Activated T-helper 9 cell treated with anti-CD3 and anti-CD28 coated beads, Interleukin-2, amount 50 U/mL, for 16 hours (primary cell): ENCODE data around the gene PSPC1.
"Not testable (repeated sequence)": the region's sequence is repeated elsewhere in the genome, so short reads cannot be mapped to it uniquely, and the experiment has no call there.

Experiments
- DNase-seq: peaks from one replicate; pipeline ENCODE4 v3.0.0-alpha.2; 2020; ENCODE audit warnings: low read depth

Gene PSPC1

GRCh38 chr13:19763618-19764017 is 19.1 kb downstream of the PSPC1 start:
- DNase-seq: no peak

GRCh38 chr13:19759669-19760068 is 23.1 kb downstream of the PSPC1 start:
- DNase-seq: no peak

GRCh38 chr13:19742643-19743042 is 40.1 kb downstream of the PSPC1 start:
- no peak for DNase-seq

- no peak for DNase-seq
Observed at GRCh38 chr13:19737844-19738557, 44.7 kb downstream of the PSPC1 start.

DNA sequence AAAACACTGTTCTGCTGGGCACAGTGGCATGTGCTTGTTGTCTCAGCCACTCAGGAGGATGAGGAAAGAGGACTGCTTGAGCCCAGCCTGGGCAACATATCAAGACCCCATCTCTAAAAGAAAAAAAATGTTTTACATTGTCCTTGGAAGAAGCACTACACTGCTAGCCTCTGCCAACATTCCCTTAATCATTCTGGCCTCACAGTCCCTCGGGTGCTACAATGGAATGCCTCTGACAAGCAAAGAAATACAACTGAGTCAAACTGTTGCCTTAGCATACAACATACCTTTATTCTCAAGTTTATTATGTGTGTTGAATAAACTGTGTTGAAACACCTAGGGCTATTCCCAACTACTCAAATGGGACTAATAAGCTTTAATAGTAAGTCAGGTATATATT is 56.1 kb downstream of the PSPC1 start:
- DNase-seq: no peak

DNA sequence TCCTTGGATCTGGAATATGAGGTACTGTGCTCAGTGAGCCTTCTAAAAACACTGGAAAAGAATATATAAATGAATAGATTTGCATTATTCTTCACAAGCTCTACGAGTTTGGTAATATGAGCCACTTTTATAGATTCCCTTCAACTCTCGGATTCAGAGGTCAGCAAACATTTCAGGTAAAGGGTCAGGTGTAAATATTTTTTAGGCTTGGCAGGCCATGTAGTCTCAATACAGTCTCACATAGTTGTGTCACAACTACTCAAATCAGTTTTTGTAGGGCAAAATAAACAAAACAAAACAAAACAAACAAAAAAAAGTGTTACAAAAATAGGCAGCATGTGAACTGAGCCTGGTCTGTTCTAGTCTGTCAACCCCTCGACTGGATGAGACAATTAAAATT is 57.4 kb downstream of the PSPC1 start:
- no peak for DNase-seq

GRCh38 chr13:19720039-19720438 is 62.7 kb downstream of the PSPC1 start:
- DNase-seq: no peak

DNA sequence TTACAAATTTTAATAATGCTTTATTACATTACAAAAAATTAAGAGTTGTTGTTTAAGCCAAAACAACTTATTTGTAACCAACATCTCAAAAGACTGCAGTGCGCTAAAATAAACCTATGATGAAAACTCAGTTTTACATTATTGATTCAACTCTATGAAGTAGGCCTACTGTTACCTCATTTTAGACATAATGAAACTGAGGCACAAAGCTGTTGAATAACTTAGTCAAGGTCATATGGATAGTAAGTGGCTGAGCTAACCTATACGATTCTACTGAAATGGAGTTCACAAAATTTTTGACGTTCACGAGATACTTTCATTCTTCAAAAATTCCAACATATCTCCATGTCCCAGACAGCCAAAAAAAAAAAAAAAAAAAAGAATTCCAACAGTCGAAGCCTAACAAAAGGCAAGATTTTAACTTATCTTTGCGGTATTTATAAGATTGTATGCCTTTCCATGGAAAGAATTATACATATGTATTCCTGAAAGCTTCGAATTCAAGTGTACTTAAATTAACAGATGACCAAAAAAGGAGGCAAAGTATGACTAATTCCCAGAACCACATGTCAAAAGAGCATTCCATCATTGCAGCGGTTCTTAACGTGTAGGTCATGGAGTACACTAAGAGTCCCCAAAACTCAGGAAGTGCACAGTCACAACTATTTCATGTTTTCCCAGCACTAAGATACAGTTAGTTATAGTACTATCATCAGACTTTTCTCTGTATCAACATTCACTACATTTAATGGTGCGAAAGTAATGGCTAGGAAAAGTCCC is 69.4 kb downstream of the PSPC1 start:
- DNase-seq: no peak

GRCh38 chr13:19709782-19710181 is 73.0 kb downstream of the PSPC1 start:
- not testable (repeated sequence) for DNase-seq

DNA sequence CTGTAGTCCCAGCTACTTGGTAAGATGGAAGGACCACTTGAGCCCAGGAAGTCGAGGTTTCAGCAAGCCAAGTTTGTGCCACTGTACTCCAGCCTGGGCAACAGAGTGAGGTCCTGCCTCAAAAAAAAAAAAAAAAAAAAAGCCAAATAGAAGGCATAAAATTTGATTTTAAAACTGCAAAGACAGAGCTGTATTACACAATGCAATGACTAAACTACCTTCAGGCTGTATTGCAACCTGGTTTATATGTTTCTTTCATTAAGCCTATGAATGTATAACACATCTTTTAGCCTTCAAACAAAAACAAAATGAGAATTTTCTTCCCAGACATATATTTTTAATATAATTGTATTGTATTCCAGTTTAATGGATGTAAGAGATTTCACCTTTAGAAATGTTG is 73.7 kb downstream of the PSPC1 start:
- not testable (repeated sequence) for DNase-seq

- DNase-seq: not testable (repeated sequence)
Observed at GRCh38 chr13:19704256-19704655, 78.5 kb downstream of the PSPC1 start.

GRCh38 chr13:19701619-19702018 is 81.1 kb downstream of the PSPC1 start:
- not testable (repeated sequence) for DNase-seq

DNA sequence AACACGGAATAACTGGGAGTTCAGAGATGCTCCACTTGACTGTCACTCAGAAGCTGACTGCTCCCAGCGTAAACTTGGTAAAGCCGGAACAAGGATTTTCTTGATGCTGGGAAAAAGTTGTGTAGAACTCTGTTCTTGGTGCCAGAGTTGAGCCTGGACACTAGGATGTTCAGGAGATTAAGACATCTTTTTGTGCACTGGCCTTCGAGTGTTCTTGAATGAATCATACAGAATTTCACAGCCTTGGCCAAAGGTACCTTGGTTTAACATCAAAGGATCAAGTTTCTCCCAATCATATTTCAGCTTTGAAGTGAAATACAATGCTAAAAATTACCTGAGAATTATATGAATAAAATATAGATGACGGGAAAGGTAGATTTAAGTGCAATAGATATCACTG is 81.8 kb downstream of the PSPC1 start:
- DNase-seq: not testable (repeated sequence)

DNA sequence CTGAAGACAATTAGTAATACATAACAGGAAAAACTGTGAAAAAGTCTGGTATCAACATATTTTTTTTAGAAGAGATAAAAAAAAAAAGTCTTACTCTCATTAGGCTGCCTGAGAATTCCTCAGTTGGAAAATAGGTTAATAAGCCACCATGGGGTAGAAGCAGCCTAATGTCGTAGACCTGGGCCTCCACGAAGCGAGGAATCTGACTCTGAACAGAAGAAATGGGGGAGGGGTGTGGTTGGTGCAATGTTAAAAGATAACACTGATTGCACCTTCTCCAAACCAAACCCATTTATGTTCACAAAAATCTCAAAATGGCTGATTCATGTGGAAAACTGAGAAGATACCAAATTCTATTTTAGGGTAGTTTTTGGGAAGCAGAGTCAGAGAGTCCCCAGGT is 86.9 kb downstream of the PSPC1 start:
- DNase-seq: no peak

GRCh38 chr13:19695428-19695827 is 87.3 kb downstream of the PSPC1 start:
- no peak for DNase-seq

- not testable (repeated sequence) for DNase-seq
Observed at GRCh38 chr13:19691447-19691846, 91.3 kb downstream of the PSPC1 start.

- DNase-seq: no peak
Observed at GRCh38 chr13:19685437-19685836, 97.3 kb downstream of the PSPC1 start.

DNA sequence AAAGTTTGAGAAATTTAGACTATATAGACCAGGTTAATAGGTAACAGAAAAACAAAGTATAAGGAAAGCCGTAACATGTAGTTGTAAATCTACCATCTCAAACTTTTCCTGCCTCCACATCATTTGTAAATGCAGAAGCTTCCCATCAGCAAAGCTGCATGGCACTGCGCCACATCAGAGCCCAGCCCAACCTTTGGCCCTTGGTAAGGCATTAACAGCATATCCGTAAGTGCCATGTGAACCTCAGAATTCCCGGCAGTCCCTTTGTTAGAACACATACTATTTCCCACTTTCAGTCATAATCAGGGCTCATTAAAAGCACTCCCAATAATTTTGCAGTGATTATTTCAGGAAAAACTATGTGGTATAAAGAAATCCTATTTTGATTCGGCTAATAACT is 97.7 kb downstream of the PSPC1 start:
- no peak for DNase-seq

GRCh38 chr13:19681517-19681916 is 101.2 kb downstream of the PSPC1 start:
- no peak for DNase-seq

DNA sequence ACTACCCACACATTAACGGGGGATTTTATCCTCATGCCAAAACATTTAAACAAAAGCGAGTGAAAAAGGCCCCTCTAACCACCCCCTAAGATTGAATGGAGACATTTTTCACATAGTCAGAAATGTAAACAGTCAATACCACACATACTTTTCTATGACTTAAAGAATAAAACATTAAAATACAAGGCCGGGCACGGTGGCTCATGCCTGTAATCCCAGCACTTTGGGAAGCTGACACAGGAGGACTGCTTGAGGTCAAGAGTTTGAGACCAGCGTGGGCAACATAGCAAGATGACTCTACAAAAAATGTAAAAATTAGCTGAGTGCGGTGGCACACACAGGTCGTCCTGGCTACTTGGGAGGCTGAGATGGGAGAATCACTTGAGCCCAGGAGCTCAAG is 102.0 kb downstream of the PSPC1 start:
- DNase-seq: no peak

GRCh38 chr13:19676168-19676567 is 106.6 kb downstream of the PSPC1 start:
- DNase-seq: no peak

DNA sequence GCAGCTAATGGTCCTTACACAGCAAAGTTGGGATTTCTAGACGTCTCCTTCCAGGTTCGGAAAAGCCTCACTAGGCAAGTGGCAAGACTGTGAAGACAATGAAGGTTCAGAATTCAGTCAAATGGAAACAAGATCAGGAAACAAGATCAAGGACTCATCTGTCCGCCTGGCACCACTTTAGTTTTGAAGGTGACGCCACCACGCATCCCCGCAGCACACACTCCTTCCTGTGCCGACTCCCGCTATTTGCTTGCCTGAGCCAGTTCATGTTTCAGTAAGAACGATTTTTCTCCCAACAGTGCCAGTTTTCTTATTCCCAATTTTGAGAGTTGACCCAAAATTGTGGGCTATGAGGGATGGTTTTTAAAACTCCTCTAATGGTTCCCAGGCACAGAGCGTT is 107.8 kb downstream of the PSPC1 start:
- no peak for DNase-seq
